Stimulated activated CD4-positive, alpha-beta T cell treated with anti-CD3 and anti-CD28 coated beads, Interleukin-1b, Interleukin-23, amount 100 ng/mL, for 4 hours (primary cell): ENCODE data around the gene HRK.

Experiments
- DNase-seq, 2 donors: peaks; one replicate each; pipeline ENCODE4 v3.0.0-alpha.2; 2020; ENCODE audit warnings: low read depth in 2 of 2

Gene HRK

GRCh38 chr12:116898669-116899068 is 17.4 kb upstream of the HRK start:
- no peak for DNase-seq

DNA sequence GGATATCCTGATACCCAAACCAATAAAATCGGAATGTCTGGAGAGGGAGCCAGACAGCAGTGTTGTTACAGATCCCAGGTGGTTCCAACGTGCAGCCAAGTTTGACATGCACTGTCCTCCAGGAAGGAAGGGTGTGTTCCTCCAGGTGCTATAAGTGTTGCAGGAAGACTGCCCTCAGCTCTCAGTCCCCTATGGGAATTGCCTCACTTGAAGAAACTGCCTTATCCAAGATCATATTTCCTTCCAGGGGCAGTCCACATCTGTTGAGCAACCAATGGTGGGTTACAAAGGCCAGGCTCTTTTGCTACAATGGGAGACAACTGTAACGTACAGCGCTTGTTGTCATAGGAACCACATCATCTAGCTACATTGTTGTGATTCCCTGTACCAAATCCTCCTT is 16.2 kb upstream of the HRK start:
- DNase-seq = no peak

GRCh38 chr12:116896411-116896924 is 15.2 kb upstream of the HRK start:
- no peak for DNase-seq

DNA sequence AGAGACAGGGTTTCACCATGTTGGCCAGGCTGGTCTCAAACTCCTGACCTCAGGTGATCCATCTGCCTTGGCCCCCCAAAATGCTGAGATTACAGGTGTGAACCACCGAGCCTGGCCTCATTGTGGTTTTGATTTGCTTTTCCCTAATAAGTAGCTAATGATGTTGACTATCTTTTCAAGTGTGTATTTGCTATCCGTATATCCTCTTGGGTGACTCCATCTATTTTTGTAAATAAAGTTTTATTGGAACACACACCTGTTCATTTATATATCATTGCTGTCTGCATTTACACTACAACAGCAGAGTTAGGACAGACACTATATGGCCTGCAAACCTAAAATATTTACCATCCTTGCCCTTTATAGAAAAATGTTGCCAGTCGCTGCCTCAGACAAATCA is 13.7 kb upstream of the HRK start:
- no peak for DNase-seq

DNA sequence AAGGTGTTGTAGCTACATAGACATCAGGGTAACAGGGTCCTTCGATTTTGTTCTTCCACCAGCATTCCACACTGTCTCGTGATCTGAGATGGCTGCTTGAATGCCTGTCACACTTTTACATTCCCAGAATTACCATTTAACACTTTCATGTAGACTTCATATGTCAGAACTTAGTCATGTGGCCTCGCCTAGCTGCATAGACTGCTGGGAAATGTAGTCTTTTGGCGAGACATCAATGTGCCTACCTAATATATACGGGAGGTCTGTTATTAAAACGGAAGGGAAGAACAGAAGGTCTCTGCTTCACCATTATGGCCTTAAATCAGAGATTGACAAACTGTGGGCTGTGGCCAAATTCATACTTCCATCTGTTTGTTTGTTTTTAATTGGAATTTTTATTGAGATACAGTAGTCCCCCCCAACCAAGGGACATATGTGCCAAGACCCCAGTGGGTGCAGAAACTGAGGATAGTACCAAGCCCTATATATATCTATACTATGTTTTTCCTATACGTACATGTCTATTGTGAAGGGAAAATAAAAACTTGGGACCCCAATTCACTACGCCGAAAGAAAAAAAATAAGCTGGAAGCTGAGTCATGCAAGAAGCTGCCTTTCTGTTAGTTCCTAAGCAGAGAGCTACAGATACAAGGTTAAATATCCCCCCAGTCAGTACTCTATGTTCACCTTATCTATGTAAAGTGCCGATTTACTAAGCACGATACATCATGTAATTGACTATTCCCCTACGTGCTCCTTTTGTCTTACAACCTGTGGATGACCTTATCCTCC is 11.3 kb upstream of the HRK start:
- no peak for DNase-seq

DNA sequence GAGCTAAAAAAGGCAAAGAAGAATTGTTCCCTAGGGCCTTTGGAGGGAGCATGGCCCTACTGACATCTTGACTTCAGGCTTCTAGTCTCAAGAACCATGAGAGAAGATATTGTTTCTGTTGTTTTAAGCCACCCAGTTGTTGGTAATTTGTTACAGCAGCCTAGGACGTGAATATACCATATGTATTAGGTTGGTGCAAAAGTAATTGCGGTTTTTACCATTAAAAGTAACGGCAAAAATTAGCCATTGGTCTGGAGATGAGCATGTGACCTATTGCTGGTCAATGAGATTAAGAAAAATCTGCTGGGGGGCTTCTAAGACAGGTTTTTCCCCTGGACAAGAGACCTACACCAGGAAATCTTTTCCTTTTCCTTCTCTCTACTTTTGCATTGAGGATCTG is 9.8 kb upstream of the HRK start:
- DNase-seq = no peak

GRCh38 chr12:116890330-116890729 is 9.1 kb upstream of the HRK start:
- DNase-seq = no peak

GRCh38 chr12:116887897-116888296 is 6.7 kb upstream of the HRK start:
- no peak for DNase-seq

DNA sequence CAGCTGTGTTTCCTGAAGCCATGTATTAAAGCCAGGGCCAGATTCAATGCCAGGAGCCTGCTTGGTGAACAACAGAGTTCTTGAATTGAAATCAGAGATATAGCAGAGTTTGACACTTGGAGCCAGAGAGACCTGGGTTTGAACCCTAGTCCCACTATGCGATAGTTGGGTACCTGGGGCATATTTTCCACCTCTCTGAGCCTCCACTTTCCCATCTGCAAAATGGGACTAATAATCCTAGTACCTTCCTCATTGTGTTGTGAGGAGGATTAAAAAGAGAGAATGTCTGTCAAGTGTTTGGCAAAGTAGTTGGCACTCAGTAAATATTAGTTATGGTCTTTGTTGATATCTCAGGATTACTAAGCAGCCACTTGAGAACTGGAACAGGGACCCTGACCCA is 6.0 kb upstream of the HRK start:
- no peak for DNase-seq

- no peak for DNase-seq
These were observed 4.2 kb upstream of the HRK start for GRCh38 chr12:116885491-116885890.

DNA sequence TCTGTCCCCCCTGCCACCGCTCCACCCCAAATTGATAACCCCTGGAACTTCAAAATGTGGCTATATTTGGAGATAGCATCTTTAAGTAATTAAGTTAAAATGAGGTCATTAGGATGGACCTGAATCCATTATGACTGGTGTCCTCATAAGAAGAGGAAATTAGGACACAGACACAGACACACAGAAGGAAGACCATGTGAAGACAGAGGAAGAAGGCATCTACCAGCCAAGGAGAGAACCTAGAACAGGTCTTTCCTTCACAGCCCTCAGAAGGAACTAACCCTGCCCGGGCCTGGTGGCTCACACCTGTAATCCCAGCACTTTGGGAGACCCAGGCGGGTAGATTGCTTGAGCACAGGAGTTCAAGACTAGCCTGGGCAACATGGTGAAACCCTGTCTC is 3.6 kb upstream of the HRK start:
- DNase-seq = no peak

- DNase-seq = no peak
These were observed 1.5 kb upstream of the HRK start for GRCh38 chr12:116882742-116883141.

- no peak for DNase-seq
These were observed 751 bp upstream of the HRK start for GRCh38 chr12:116881877-116882507.

DNA sequence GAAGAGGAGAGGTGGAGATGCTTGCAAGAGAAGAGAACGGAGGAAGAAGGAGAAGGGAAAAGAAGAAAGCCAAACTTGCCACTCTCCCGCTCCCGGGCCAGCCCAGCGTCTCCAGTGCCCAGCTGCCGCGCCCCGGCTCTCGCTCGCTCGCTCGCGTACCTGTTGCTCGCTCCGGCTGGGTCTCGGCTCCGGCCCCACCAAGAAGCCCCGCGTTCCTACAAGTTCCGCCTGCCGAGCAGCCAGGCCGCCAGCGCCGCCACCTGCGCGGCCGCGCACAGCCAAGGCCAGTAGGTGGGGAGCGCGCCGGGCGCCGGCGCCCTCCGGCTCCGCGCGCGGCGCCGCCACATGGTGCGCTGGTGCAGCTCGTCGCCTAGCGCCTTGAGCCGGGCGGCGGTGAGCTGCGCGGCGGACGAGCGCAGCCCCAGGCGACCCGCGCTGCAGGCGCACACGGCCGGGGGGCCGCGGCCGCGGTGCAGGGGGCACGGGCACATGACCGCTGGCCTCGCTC is 370 bp downstream of the HRK start:
- DNase-seq = peak in 1 of 2 donors; percentile 26

DNA sequence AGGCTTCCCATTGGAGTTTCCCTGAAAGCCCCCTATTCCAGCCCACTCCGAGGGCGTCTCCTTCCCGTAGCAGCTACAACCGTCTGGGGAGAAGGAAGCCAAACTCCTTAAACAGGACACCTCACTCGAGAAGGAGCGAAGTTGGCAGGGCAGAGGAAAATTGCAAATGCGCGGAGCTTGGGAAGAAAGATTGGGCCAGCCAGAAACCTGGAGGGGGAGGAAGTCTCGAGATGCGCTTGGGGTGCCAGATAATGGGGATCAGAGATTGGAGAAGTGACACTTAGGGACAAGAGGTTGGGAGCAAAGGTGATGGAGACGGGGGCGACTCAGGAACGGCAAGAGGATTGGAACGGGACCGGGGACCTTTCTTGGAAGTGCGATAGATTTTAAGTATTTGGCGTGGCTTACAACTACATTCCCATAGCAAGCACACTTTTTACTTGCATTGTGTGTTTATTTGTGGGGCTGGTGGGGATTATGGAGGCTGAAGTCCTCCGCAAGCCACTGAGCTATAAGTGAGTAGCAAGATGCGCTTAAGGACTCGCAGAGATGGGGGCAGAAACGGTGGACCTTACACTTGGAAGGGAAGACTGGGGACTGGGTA is 926 bp downstream of the HRK start:
- DNase-seq = no peak

DNA sequence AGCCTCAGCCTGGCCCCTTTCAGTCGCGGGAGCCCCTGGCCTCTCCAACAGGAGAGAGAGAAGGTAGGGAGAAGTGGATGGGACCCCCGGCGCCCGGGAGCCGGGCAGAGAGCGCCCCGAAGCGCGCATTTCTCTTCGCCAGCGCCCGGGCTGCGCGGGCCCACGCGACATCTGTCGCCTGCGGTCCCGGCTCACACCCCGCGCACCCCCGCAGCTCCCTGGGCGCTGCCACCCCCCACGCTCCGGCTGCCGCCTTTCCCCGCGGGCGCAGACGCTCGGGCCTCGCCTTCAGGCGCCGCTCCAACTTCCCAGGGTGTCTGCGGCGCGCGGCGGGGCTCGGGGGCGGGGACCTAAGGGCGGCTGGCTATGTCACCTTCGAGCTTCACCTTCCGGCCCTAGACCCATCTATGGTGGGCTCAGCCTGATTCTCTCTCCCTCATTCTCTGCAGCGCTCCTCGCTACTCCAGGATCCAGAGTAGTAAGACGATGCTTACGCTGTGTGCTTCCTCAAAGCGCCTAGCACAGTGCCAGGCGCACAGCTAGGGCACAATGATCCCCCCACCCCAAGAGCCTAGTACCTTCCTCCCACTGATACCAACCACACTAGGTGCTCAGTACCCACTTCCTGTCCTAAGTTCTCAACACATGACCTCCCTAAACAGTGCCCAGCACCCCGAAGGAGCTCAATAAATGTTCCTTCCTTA is 1.6 kb downstream of the HRK start:
- DNase-seq = no peak

DNA sequence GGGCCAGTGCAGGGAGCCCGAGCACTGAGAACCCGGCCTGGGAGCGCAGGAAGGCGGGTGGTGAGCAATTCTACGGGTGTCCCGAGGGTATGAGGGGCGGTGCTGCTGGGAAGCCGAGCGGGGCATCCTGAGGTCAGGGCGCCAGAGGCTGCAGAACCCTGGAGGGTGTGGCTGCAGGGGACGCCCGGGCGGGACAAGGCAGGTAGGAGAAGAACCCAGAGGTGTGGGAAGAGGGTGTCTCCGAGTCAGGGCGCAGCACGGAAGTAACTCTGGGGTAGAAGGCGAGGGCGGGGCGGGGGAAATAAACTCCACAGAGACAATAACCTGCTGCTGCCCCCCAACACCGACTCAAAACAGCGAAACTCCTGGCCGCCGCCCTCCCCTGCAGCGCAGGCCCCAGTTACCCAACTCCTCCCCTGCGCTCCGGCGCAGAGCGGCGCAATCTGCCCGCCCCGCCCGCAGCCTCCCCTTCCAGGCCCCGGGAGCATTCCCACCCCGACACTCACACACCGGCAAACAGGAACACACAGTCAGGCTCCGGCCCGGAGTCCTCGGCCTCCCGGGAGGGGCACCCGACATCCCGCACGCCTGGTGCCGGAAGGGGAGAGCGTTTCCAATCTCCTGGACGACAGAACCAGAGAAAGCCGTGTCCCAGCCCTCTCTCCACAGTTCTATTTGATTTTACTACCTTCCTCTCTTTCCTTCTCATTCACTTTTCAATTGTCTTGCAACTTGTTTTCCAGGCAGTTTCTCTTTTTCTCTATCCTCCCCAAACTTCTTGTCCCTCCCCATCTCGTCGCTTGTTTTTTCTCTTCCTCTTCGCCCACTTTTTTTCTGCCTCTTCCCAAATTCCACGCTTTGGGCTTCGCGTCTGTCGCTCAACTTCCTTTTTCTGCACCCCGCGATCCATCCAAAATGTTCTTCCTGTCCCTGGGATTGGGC is 2.4 kb downstream of the HRK start:
- no peak for DNase-seq

DNA sequence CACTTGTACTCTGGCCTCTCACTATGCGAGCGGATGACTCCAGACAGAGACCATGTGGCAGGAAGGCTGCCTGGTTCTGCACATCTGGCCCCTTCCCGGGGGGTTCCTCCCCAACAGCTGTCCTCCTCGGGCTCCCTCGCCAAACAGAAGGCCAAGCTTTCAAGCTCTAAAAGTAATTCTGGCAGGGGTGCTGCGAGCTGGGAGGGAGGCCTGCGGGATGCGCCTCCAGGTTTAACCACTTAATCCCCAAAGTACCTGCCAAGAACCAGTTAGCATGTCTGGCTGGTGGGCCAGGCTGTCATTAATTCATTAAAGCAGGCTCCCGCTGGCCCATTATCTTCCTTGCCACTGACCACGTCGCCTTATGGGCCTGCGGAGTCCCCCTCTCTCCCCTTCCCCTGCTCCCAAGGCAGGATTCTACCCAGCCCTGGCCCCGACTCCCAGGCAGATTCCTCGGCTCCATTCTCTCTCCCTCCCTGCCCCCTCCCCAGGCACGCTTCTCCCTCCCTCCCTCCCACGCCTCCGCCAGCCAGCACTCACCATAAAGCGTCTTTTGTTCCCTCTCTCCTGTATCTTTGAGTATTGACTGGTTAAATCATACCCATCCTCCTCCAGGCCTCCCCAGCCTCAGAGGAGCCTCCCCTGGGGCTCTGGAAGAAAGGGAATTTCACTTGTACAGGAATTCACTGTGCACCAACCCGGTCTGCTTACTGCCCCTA is 4.9 kb downstream of the HRK start:
- DNase-seq = no peak

- DNase-seq = no peak
These were observed 6.8 kb downstream of the HRK start for GRCh38 chr12:116874324-116874995.

DNA sequence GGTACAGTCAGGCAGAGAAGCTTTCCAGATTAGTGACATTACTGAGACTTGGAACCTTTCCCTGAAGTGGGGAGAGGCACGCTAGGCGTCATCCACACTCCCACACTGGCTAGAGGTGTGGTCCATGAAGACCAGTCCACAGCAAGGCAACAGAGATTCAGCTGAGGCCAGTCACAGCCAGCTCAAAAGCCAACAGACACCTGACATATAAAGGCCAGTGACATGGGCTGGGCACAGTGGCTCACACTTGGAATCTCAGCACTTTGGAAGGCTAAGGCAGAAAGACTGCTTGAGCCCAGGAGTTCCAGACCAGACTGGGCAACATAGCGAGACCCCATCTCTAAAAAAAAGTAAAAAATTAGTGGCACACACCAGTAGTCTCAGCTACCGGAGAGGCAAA is 10.9 kb downstream of the HRK start:
- no peak for DNase-seq
